ENCODE data around the gene KPRP. TPM values are rescaled to one million over a fixed set of nuclear protein-coding genes. Genes with fewer than 3 reads are reported as not detected.

KPRP gene
- total RNA-seq, 1 donor from 2014 or later, result not detected

GRCh38 chr1:152725261-152725660 is 32.6 kb upstream of the KPRP start:
- H3K4me1 ChIP-seq (ENCODE audit: insufficient read depth, low read length), result no peaks in the 10 kb centered on the region
- TF ChIP-seq EZH2 (IDR thresholded peaks at IDR 0.05; ENCODE audit: insufficient read depth, low read length), result no peak
- no peak for TF ChIP-seq CTCF (IDR thresholded peaks at IDR 0.05; ENCODE audit: insufficient read depth, low read depth, low read length)

GRCh38 chr1:152728986-152729385 is 28.8 kb upstream of the KPRP start:
- Mint-ChIP-seq H3K9me3 (ENCODE audit: unreplicated experiment) (no peaks in the 10 kb centered on the region), H3K4me1 (ENCODE audit: low read depth, unreplicated experiment) (no peaks in the 10 kb centered on the region), H3K27ac (ENCODE audit: unreplicated experiment) (no peak overlapping the region), H3K36me3 (ENCODE audit: low read depth, unreplicated experiment) (no peaks in the 10 kb centered on the region), H3K4me3 (ENCODE audit: unreplicated experiment) (no peak overlapping the region), H3K27me3 (ENCODE audit: low read depth, unreplicated experiment) (peaks cover 4% of the 10 kb centered on the region)
- Histone ChIP-seq H3K36me3 (ENCODE audit: insufficient read depth, low read length) (no peaks in the 10 kb centered on the region), H3K9me3 (ENCODE audit: insufficient read depth, low read depth, low read length) (no peaks in the 10 kb centered on the region), H3K27ac (ENCODE audit: low read depth, low read length) (no peak overlapping the region), H3K79me2 (ENCODE audit: insufficient read depth, low read length) (no peaks in the 10 kb centered on the region), H3K4me3 (ENCODE audit: insufficient read depth, low read depth, low read length) (no peak overlapping the region), H3K9ac (ENCODE audit: low read length) (no peak overlapping the region), H2AFZ (ENCODE audit: low read depth, low read length) (no peak overlapping the region), H3K27me3 (ENCODE audit: insufficient read depth, low read length) (no peaks in the 10 kb centered on the region), H4K20me1 (ENCODE audit: insufficient read depth, low read length) (no peaks in the 10 kb centered on the region), H3K4me1 (ENCODE audit: insufficient read depth, low read length) (no peaks in the 10 kb centered on the region), H3K4me2 (ENCODE audit: low read length) (no peak overlapping the region)
- FAIRE-seq, result no peak
- DNase-seq (ENCODE audit: low read depth), result no peak
- TF ChIP-seq EZH2 (IDR thresholded peaks at IDR 0.05; ENCODE audit: insufficient read depth, low read length) (no peak), CTCF (IDR thresholded peaks at IDR 0.05; ENCODE audit: insufficient read depth, low read depth, low read length) (no peak)

More at GRCh38 chr1:152725261-152725660, 32.6 kb upstream of the KPRP start:
- Histone ChIP-seq H3K27me3 (ENCODE audit: insufficient read depth, low read length) (no peaks in the 10 kb centered on the region), H3K4me3 (ENCODE audit: insufficient read depth, low read depth, low read length) (no peak overlapping the region), H4K20me1 (ENCODE audit: insufficient read depth, low read length) (no peaks in the 10 kb centered on the region), H3K79me2 (ENCODE audit: insufficient read depth, low read length) (no peaks in the 10 kb centered on the region), H3K9ac (ENCODE audit: low read length) (no peak overlapping the region), H2AFZ (ENCODE audit: low read depth, low read length) (no peak overlapping the region), H3K9me3 (ENCODE audit: insufficient read depth, low read depth, low read length) (no peaks in the 10 kb centered on the region), H3K27ac (ENCODE audit: low read depth, low read length) (no peak overlapping the region), H3K4me2 (ENCODE audit: low read length) (no peak overlapping the region), H3K36me3 (ENCODE audit: insufficient read depth, low read length) (no peaks in the 10 kb centered on the region)
- H3K9me3 Mint-ChIP-seq (ENCODE audit: unreplicated experiment), result no peaks in the 10 kb centered on the region
- peaks cover 16% of the 10 kb centered on the region for H3K27me3 Mint-ChIP-seq (ENCODE audit: low read depth, unreplicated experiment)
- no peaks in the 10 kb centered on the region for H3K36me3 Mint-ChIP-seq (ENCODE audit: low read depth, unreplicated experiment)
- DNase-seq (ENCODE audit: low read depth), result no peak
- no peaks in the 10 kb centered on the region for H3K4me1 Mint-ChIP-seq (ENCODE audit: low read depth, unreplicated experiment)
- no peak overlapping the region for H3K4me3 Mint-ChIP-seq (ENCODE audit: unreplicated experiment)
- no peak overlapping the region for H3K27ac Mint-ChIP-seq (ENCODE audit: unreplicated experiment)
- FAIRE-seq, result no peak

- FAIRE-seq, result no peak
- Mint-ChIP-seq H3K27me3 (ENCODE audit: low read depth, unreplicated experiment) (peaks cover 3% of the 10 kb centered on the region), H3K4me1 (ENCODE audit: low read depth, unreplicated experiment) (no peaks in the 10 kb centered on the region), H3K36me3 (ENCODE audit: low read depth, unreplicated experiment) (no peaks in the 10 kb centered on the region), H3K27ac (ENCODE audit: unreplicated experiment) (no peak overlapping the region), H3K4me3 (ENCODE audit: unreplicated experiment) (no peak overlapping the region), H3K9me3 (ENCODE audit: unreplicated experiment) (peaks cover 2% of the 10 kb centered on the region)
- no peak overlapping the region for H3K4me2 ChIP-seq (ENCODE audit: low read length)
- no peaks in the 10 kb centered on the region for H3K9me3 ChIP-seq (ENCODE audit: insufficient read depth, low read depth, low read length)
- H3K36me3 ChIP-seq (ENCODE audit: insufficient read depth, low read length), result no peaks in the 10 kb centered on the region
- no peak overlapping the region for H3K27ac ChIP-seq (ENCODE audit: low read depth, low read length)
- no peak overlapping the region for H3K9ac ChIP-seq (ENCODE audit: low read length)
- DNase-seq (ENCODE audit: low read depth), result no peak
- no peak overlapping the region for H2AFZ ChIP-seq (ENCODE audit: low read depth, low read length)
- TF ChIP-seq EZH2 (IDR thresholded peaks at IDR 0.05; ENCODE audit: insufficient read depth, low read length) (no peak), CTCF (IDR thresholded peaks at IDR 0.05; ENCODE audit: insufficient read depth, low read depth, low read length) (no peak)
- no peak overlapping the region for H3K4me3 ChIP-seq (ENCODE audit: insufficient read depth, low read depth, low read length)
- no peaks in the 10 kb centered on the region for H3K27me3 ChIP-seq (ENCODE audit: insufficient read depth, low read length)
- no peaks in the 10 kb centered on the region for H4K20me1 ChIP-seq (ENCODE audit: insufficient read depth, low read length)
- H3K4me1 ChIP-seq (ENCODE audit: insufficient read depth, low read length), result no peaks in the 10 kb centered on the region
- no peaks in the 10 kb centered on the region for H3K79me2 ChIP-seq (ENCODE audit: insufficient read depth, low read length)
Observed at GRCh38 chr1:152735648-152736047, 22.2 kb upstream of the KPRP start.

Measured in astrocyte (in vitro differentiated cells and primary cell).